GM12892 (cell line): Measurements from ENCODE around the gene ATP10A.

Experiments used
- POLR2A ChIP-seq: IDR thresholded peaks from 2 replicates; pipeline ENCODE4 v1.6.1; 2011; ENCODE audit warnings: low read depth, low read length, control low read depth
- POLR2AphosphoS5 ChIP-seq: IDR thresholded peaks from 2 replicates; pipeline ENCODE4 v1.6.1; 2011; ENCODE audit warnings: low read depth, low read length, control low read depth

DNA sequence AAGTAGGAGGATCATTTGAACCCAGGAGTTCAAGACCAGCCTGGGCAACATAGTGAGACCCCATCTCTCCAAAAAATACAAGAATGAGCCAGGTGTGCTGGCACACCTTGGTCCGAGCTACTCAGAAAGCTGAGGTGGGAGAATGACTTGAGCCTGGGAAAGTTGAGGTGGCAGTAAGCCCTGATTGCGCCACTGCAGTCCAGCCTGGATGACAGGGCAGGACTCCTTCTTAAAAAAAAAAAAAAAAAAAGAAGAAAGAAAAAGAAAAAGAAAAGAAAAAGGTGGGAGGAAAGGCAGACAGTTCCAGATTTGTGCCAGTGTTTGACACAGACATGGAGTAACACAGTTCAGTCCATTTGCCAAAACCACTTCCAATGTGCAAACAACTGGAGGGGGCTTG, 75.7 kb downstream of the ATP10A start:
- TF ChIP-seq POLR2AphosphoS5: no peak
- TF ChIP-seq POLR2A: no peak
